A549 (cell line): ENCODE data around the gene POTEJ.
"Not testable (repeated sequence)": the region's sequence is repeated elsewhere in the genome, so short reads cannot be mapped to it uniquely, and the experiment has no call there.

ENCODE experiments used
- CHD4 ChIP-seq: fragments of 200-600 bp; sonication (generic); IDR thresholded peaks from 2 replicates; pipeline ENCODE4 v1.6.1; 2016; ENCODE audit warnings: antibody characterized with exemption, mild to moderate bottlenecking, borderline replicate concordance
- CTCF ChIP-seq: fragments of >200 bp; sonication (Bioruptor Twin); formaldehyde crosslinking; IDR thresholded peaks from 3 replicates; pipeline ENCODE4 v1.5.1; 2016
- ESRRA ChIP-seq: fragments of 150-350 bp; IDR thresholded peaks from 2 replicates; pipeline ENCODE4 v1.6.1; 2014; ENCODE audit warnings: mild to moderate bottlenecking, low read length, borderline replicate concordance
- FOSL2 ChIP-seq, 2 experiments: fragments of 450-650 bp in 1 of 2; fragments of >200 bp in 1 of 2; sonication (Bioruptor Twin) in 1 of 2; formaldehyde crosslinking; IDR thresholded peaks; 2 replicates each; pipeline versions ENCODE4 v1.5.0 to v1.6.1; 2016 to 2020; ENCODE audit warnings: mild to moderate bottlenecking in 1 of 2, moderate library complexity in 1 of 2
- HOXB13 ChIP-seq: fragments of 250-450 bp; sonication (Bioruptor Pico); IDR thresholded peaks from 2 replicates; pipeline ENCODE4 v1.5.0; 2020; ENCODE audit warnings: low read depth, mild to moderate bottlenecking, moderate library complexity
- NFE2L2 ChIP-seq: fragments of 150-350 bp; conservative IDR thresholded peaks from 2 replicates; pipeline ENCODE4 v1.6.1; 2014; ENCODE audit warnings: low read length
- NR3C1 ChIP-seq: fragments of >200 bp; sonication (Bioruptor Twin); formaldehyde crosslinking; IDR thresholded peaks from 3 replicates; pipeline ENCODE4 v1.6.1; 2017
- POLR2A ChIP-seq: IDR thresholded peaks from 2 replicates; pipeline ENCODE4 v1.6.1; 2012; ENCODE audit warnings: mild to moderate bottlenecking, low read length
- RAD21 ChIP-seq, 2 experiments: fragments of >200 bp in 1 of 2; sonication (Bioruptor Twin) in 1 of 2; formaldehyde crosslinking in 1 of 2; IDR thresholded peaks in 1 of 2; conservative IDR thresholded peaks in 1 of 2; 2 replicates in 1 of 2; 3 replicates in 1 of 2; pipeline ENCODE4 v1.6.1; 2012 to 2018; ENCODE audit warnings: inconsistent platforms in 1 of 2
- TF ChIP-seq, protein P1 (sequence below): fragments of 450-650 bp; IDR thresholded peaks from 2 replicates; pipeline ENCODE4 v1.6.1; 2014; ENCODE audit warnings: antibody characterized with exemption

DNA sequence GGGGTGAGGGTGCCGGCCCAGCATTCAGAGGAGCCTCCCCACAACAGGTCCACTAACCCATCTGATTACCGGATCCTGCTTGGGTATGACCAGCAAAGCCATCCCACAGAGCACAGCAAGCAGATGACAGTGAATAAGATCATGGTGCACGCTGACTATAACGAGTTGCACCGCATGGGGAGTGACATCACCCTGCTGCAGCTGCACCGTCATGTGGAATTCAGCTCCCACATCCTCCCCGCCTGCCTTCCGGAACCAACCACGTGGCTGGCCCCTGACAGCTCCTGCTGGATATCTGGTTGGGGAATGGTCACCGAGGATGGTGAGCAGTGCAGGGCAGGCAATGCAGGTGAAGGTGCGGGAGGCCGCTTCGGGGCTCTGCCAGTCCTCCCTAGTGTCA, 37.0 kb upstream of the POTEJ start:
- TF ChIP-seq POLR2A; HOXB13; CTCF; RAD21 (conservative IDR thresholded peaks at IDR 0.05 in 1 of 2, IDR thresholded peaks at IDR 0.05 in 1 of 2); NFE2L2; FOSL2 (IDR thresholded peaks at IDR 0.05); FOSL2 (CRISPR knock-in tag; IDR thresholded peaks at IDR 0.05); NR3C1; CHD4; ESRRA: not testable (repeated sequence)
- TF ChIP-seq, protein P1, sequence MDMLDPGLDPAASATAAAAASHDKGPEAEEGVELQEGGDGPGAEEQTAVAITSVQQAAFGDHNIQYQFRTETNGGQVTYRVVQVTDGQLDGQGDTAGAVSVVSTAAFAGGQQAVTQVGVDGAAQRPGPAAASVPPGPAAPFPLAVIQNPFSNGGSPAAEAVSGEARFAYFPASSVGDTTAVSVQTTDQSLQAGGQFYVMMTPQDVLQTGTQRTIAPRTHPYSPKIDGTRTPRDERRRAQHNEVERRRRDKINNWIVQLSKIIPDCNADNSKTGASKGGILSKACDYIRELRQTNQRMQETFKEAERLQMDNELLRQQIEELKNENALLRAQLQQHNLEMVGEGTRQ: not testable (repeated sequence)
